ENCODE measurements around the gene WWOX.

Gene WWOX

DNA sequence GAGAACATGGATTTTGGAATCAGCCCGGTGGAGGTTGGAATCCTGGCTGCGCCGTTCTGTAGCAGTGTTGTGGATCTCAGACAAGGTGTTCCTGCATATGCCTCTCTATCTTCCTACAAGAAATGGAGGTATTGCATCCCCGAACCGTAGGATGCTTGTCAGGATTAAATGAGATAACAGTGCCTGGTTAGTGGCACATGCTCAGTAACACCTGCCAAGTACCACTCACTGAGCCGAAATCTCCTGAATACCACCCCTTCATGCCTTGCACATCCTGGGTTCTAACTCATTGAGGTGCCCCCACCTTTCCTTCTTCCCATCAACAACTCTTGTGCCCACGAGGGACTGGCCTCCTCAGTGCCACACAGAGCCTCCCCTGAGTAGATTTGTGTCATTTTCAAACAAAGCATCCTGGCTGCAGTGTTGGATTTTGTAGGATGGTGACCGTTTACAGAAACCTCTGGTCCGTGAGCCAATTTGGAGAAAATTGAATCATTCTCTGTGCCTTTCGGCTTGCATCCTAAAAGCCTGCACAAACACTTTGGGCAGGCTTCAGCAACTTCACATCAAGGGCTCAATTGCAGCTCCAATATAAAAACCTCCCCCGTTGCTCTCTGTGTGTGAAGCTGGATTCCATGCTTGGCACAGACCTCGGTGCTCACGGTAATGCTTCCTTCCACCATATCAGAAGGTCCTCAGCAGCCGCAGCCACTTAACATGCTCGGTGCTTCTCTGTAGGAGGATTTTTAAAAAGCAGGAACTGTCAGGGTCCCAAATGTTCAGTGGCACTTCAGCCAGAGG, 84.2 kb downstream of the WWOX start:
- no peak for DNase-seq
- Mint-ChIP-seq H3K4me3 (no peak overlapping the region), H3K4me1 (ENCODE audit: low read depth) (no peaks in the 10 kb centered on the region), H3K27me3 (no peaks in the 10 kb centered on the region), H3K9me3 (no peaks in the 10 kb centered on the region), H3K27ac (no peak overlapping the region), H3K36me3 (ENCODE audit: low read depth) (peaks cover 3% of the 10 kb centered on the region)

DNA sequence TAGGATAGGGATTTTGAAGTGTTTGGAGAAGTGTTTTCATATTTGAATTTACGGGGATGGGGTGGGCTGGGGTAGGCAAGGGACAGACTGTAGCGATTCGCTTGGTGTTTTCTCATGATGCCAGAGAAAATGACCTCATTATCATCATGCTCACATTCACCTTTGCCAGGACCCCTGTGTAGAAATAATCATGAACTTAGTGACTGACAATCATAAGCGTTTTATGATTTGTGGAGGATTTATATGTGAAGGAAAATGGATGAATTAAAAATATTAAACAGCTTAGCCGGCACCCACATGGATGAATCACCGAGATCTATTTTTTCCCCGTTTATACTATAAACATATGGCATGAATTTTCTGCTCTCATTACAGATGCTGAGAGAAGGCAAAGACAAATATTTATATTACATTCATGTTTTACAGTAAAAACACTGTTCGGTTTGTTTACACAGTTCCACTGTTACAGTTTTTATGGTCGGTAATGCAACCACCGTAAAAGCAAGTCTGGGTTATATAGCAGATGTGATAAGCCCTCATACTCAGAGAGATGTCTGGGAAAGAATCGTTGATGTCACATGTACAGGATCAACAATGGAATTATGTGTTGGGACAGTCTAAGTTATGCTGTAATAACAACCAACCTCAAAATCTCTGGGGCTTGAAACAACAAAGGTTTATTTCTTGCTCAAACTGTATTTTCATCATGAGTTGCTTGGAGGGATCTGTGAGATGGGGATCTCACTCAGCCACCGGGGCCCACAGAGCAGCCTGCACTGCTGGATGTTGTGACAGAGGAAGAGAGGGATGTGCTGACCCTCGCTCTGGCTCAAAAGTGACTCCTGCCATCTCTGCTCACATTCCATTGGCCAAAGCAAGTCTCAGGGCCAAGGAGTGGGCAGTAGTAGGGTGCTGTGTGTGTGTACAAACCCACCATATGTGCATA, 85.1 kb downstream of the WWOX start:
- H3K27me3 Mint-ChIP-seq, result no peaks in the 10 kb centered on the region
- H3K36me3 Mint-ChIP-seq (ENCODE audit: low read depth), result peaks cover 3% of the 10 kb centered on the region
- no peaks in the 10 kb centered on the region for H3K4me1 Mint-ChIP-seq (ENCODE audit: low read depth)
- no peak overlapping the region for H3K27ac Mint-ChIP-seq
- DNase-seq, result no peak
- no peaks in the 10 kb centered on the region for H3K9me3 Mint-ChIP-seq
- H3K4me3 Mint-ChIP-seq, result no peak overlapping the region

GRCh38 chr16:78189121-78189520, 89.7 kb downstream of the WWOX start:
- peaks cover 4% of the 10 kb centered on the region for H3K9me3 Mint-ChIP-seq
- no peaks in the 10 kb centered on the region for H3K27me3 Mint-ChIP-seq
- no peak for DNase-seq
- H3K36me3 Mint-ChIP-seq (ENCODE audit: low read depth), result peaks cover 3% of the 10 kb centered on the region
- H3K27ac Mint-ChIP-seq, result no peak overlapping the region
- no peak overlapping the region for H3K4me3 Mint-ChIP-seq
- H3K4me1 Mint-ChIP-seq (ENCODE audit: low read depth), result no peaks in the 10 kb centered on the region

GRCh38 chr16:78192734-78193488, 93.5 kb downstream of the WWOX start:
- no peak overlapping the region for H3K27ac Mint-ChIP-seq
- H3K36me3 Mint-ChIP-seq (ENCODE audit: low read depth), result peaks cover 2% of the 10 kb centered on the region
- H3K4me1 Mint-ChIP-seq (ENCODE audit: low read depth), result no peaks in the 10 kb centered on the region
- H3K4me3 Mint-ChIP-seq, result no peak overlapping the region
- no peak for DNase-seq
- no peaks in the 10 kb centered on the region for H3K27me3 Mint-ChIP-seq
- H3K9me3 Mint-ChIP-seq, result peaks cover 4% of the 10 kb centered on the region

DNA sequence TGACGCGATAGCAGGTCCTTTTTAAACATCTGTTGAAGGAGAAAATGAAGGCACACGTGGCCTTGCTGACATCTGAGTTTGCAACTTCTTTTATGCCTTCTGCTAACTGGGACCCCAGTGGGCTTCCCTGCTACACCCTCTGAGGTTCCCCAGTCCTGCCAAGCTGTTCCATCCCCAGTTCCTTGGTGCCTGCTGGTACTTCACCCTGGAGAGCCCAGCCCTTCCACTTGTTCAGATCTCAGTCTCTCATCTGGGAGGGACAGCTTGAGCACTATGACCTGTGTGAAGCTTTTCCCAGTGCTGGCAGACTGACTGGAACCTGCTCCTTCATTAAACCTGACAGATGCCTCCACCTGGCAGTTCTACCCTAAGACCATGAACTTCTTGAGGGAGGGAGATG, 95.5 kb downstream of the WWOX start:
- no peak for DNase-seq
- Mint-ChIP-seq H3K4me3 (no peak overlapping the region), H3K9me3 (peaks cover 4% of the 10 kb centered on the region), H3K4me1 (ENCODE audit: low read depth) (no peaks in the 10 kb centered on the region), H3K36me3 (ENCODE audit: low read depth) (no peaks in the 10 kb centered on the region), H3K27ac (no peak overlapping the region), H3K27me3 (no peaks in the 10 kb centered on the region)

- Mint-ChIP-seq H3K27me3 (no peaks in the 10 kb centered on the region), H3K9me3 (peaks cover 3% of the 10 kb centered on the region), H3K4me1 (ENCODE audit: low read depth) (no peaks in the 10 kb centered on the region), H3K27ac (no peak overlapping the region), H3K4me3 (no peak overlapping the region), H3K36me3 (ENCODE audit: low read depth) (no peaks in the 10 kb centered on the region)
- no peak for DNase-seq
Observed at GRCh38 chr16:78195797-78196196, 96.3 kb downstream of the WWOX start.

- Mint-ChIP-seq H3K27me3 (no peaks in the 10 kb centered on the region), H3K9me3 (peaks cover 2% of the 10 kb centered on the region), H3K4me3 (no peak overlapping the region), H3K36me3 (ENCODE audit: low read depth) (no peaks in the 10 kb centered on the region), H3K4me1 (ENCODE audit: low read depth) (no peaks in the 10 kb centered on the region), H3K27ac (no peak overlapping the region)
- no peak for DNase-seq
Observed at GRCh38 chr16:78196502-78196901, 97.0 kb downstream of the WWOX start.

GRCh38 chr16:78198288-78198687, 98.8 kb downstream of the WWOX start:
- H3K36me3 Mint-ChIP-seq (ENCODE audit: low read depth), result no peaks in the 10 kb centered on the region
- H3K4me1 Mint-ChIP-seq (ENCODE audit: low read depth), result no peaks in the 10 kb centered on the region
- H3K9me3 Mint-ChIP-seq, result peaks cover 2% of the 10 kb centered on the region
- H3K27ac Mint-ChIP-seq, result no peak overlapping the region
- no peaks in the 10 kb centered on the region for H3K27me3 Mint-ChIP-seq
- no peak overlapping the region for H3K4me3 Mint-ChIP-seq
- no peak for DNase-seq

DNA sequence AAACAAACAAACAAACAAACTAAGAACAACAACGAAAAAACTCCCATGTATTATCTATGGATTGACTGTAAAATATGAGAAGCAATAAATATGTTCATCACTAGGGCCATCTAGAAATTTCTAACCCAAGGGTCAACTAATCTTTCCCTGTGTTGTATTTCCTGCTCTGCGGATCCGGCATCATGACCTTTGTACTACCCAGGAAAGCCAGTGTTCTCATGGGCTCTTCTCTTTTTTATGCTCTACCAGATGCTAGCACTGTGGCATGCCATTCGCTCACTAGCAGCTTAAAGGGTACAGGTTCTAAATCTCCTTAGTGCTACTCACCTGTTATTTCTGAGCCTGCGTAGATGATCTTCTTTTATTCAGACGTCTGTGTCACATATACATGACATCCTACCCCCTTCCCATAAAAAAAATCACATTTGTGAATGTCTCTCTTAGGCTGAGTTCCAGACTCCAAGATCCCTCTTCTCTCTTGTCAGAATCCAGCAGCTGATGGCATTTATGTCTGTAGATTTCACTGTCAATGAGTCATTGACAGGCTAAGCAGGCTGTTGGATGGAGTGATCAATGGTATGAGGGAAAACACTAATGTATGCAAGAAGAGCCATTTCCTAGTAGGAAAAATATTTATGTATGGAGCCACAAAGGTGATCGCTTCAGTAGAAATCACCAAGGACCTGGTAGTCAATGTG, 100.0 kb downstream of the WWOX start:
- H3K4me3 Mint-ChIP-seq, result no peak overlapping the region
- no peak for DNase-seq
- H3K4me1 Mint-ChIP-seq (ENCODE audit: low read depth), result no peaks in the 10 kb centered on the region
- no peaks in the 10 kb centered on the region for H3K36me3 Mint-ChIP-seq (ENCODE audit: low read depth)
- no peaks in the 10 kb centered on the region for H3K27me3 Mint-ChIP-seq
- H3K9me3 Mint-ChIP-seq, result no peaks in the 10 kb centered on the region
- H3K27ac Mint-ChIP-seq, result no peak overlapping the region

DNA sequence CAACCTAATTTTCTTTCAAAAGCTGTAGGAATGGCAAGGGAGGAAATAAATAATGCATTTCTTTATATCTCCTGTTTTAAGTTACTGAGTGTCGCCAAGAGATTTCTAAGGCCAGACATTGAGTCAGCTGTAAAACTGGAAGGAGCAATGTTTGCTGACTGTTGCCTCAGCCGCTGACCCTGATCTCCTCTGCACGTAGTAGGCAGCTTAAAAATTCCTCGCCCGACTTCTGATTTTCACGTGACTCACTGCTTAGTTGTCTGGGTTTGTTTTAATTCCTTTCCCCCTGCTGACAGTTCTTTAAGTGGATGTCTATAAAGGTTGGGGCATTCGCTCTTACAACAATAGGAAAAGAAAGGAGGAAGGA, 100.6 kb downstream of the WWOX start:
- Mint-ChIP-seq H3K4me1 (ENCODE audit: low read depth) (no peaks in the 10 kb centered on the region), H3K4me3 (no peak overlapping the region), H3K9me3 (no peaks in the 10 kb centered on the region), H3K27me3 (no peaks in the 10 kb centered on the region), H3K27ac (no peak overlapping the region), H3K36me3 (ENCODE audit: low read depth) (no peaks in the 10 kb centered on the region)
- no peak for DNase-seq

DNA sequence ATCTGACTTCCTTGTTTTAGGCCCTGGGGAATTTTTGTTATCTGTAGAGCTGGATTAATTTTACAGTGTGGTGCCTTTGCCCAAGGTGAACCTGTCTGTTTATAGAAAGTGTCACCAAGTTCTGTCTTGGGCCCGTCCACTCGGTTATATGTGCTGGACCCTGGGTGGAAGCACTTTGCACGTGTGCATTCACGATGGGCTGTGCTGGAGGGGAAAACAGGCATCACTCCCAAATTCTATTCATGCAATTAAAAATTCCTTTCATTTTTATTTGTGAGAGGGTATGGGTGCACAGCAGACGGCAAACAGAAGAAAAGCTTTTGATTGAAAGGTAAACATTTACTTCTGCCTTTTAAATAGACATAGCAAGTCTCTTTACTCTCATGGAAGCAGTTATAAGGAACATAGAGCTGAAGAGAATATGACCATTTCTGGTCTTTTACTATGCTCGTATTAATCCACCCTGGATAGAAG, 101.2 kb downstream of the WWOX start:
- Mint-ChIP-seq H3K27me3 (no peaks in the 10 kb centered on the region), H3K27ac (no peak overlapping the region), H3K9me3 (no peaks in the 10 kb centered on the region), H3K4me1 (ENCODE audit: low read depth) (no peaks in the 10 kb centered on the region), H3K4me3 (no peak overlapping the region), H3K36me3 (ENCODE audit: low read depth) (no peaks in the 10 kb centered on the region)
- DNase-seq, result no peak

DNA sequence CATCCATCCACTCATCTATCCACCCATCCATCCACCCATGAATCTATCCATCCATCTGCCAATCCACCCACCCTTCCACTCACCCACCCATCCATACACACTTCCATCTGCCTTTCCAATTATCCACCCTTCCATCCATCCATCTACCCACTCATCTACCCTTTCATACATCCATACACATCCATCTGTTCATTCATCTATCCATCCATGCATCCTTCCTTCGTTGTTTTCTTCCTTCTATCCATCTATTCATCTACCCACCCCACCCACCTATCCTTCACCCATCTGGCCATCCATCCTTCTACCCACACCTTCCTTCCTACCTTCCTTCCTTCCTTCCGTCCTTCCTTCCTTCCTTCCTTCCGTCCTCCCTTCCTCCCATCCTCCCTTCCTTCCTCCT, 106.1 kb downstream of the WWOX start:
- Mint-ChIP-seq H3K9me3 (no peaks in the 10 kb centered on the region), H3K4me3 (no peak overlapping the region), H3K27me3 (no peaks in the 10 kb centered on the region), H3K36me3 (ENCODE audit: low read depth) (no peaks in the 10 kb centered on the region), H3K4me1 (ENCODE audit: low read depth) (no peaks in the 10 kb centered on the region), H3K27ac (no peak overlapping the region)
- DNase-seq, result no peak

DNA sequence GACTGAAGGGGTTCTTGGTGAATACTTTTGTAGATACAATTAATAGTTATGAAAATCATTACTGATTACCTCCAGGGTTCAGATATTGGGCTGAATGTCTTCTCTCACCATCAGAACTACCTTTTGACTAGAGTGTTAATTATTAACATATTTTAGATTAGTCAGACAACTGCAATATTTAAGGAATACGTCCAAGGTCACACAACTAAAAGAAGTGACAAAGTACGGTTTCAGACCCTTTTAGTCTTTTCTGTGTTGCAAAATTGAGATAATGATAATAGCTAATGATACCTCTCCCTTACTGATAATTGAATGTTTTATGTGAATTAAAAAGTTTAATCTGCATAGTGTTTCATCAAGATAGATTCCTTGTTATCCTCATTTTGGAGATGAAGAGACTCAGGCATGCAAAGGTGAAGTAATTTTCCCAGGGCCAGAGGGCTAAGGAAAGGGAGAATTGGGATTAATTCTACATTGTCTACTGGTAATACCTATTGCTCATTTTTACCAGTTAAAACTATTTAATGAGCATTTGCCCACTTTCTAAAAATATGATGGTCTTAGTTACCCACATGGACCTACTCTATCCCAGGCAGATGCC, 107.3 kb downstream of the WWOX start:
- Mint-ChIP-seq H3K9me3 (no peaks in the 10 kb centered on the region), H3K36me3 (ENCODE audit: low read depth) (no peaks in the 10 kb centered on the region), H3K27me3 (no peaks in the 10 kb centered on the region), H3K4me1 (ENCODE audit: low read depth) (no peaks in the 10 kb centered on the region), H3K27ac (no peak overlapping the region), H3K4me3 (no peak overlapping the region)
- no peak for DNase-seq
